Subcutaneous adipose tissue (tissue), 4 donors: ENCODE measurements around the gene IFITM10. TPM values are rescaled to one million over a fixed set of nuclear protein-coding genes. Genes with fewer than 3 reads are reported as not detected.

Source experiments
- CTCF ChIP-seq: fragments of 450-650 bp; IDR thresholded peaks from one replicate; pipeline ENCODE4 v1.5.1; 2016; ENCODE audit warnings: low read depth, mild to moderate bottlenecking, control low read depth, antibody characterized with exemption, moderate library complexity
- total RNA-seq, 4 donors: library from RNA; depleted of rRNA; stranded (reverse); fragments of >200 nt; gene quantifications; one replicate each; pipeline ENCODE4 v1.1.0, GENCODE V29; 2016

The IFITM10 gene
- total RNA-seq, 4 donors from 2014 or later, result 1.1 to 2.4 (median 1.3) TPM; not detected in 1

GRCh38 chr11:1759851-1760220, 9.4 kb upstream of the IFITM10 start:
- TF ChIP-seq CTCF, result no peak

GRCh38 chr11:1759151-1759850, 8.9 kb upstream of the IFITM10 start:
- TF ChIP-seq CTCF, result no peak

GRCh38 chr11:1758611-1759150, 8.3 kb upstream of the IFITM10 start:
- TF ChIP-seq CTCF, result no peak

- no peak for TF ChIP-seq CTCF
These were observed 7.6 kb upstream of the IFITM10 start for GRCh38 chr11:1757861-1758610.

- TF ChIP-seq CTCF, result no peak
These were observed 6.7 kb upstream of the IFITM10 start for GRCh38 chr11:1756791-1757771.

- no peak for TF ChIP-seq CTCF
These were observed 5.5 kb upstream of the IFITM10 start for GRCh38 chr11:1755692-1756561.
